Endothelial cell (in vitro differentiated cells): ENCODE data around the gene GET4. TPM values are rescaled to one million over a fixed set of nuclear protein-coding genes. Genes with fewer than 3 reads are reported as not detected.

Experiments
- DNase-seq: peaks from one replicate; pipeline ENCODE4 v3.0.0; 2021; ENCODE audit warnings: low spot score
- H3K27ac Mint-ChIP-seq: one replicate; pipeline ENCODE4 v1.8.0; 2021; ENCODE audit warnings: mixed read lengths, inconsistent platforms; ENCODE audit not compliant: unreplicated experiment
- H3K27me3 Mint-ChIP-seq: one replicate; pipeline ENCODE4 v1.8.0; 2021; ENCODE audit warnings: mild to moderate bottlenecking, moderate library complexity, mixed read lengths, inconsistent platforms; ENCODE audit not compliant: unreplicated experiment
- H3K36me3 Mint-ChIP-seq: one replicate; pipeline ENCODE4 v1.8.0; 2021; ENCODE audit warnings: mild to moderate bottlenecking, low read depth, mixed read lengths, inconsistent platforms; ENCODE audit not compliant: unreplicated experiment
- H3K4me1 Mint-ChIP-seq: one replicate; pipeline ENCODE4 v1.8.0; 2021; ENCODE audit warnings: mild to moderate bottlenecking, mixed read lengths, inconsistent platforms; ENCODE audit not compliant: unreplicated experiment
- H3K4me3 Mint-ChIP-seq: one replicate; pipeline ENCODE4 v1.8.0; 2021; ENCODE audit warnings: mild to moderate bottlenecking, mixed read lengths, inconsistent platforms; ENCODE audit not compliant: unreplicated experiment
- H3K9me3 Mint-ChIP-seq: one replicate; pipeline ENCODE4 v1.8.0; 2021; ENCODE audit warnings: mixed read lengths, inconsistent platforms; ENCODE audit not compliant: unreplicated experiment
- total RNA-seq: library from RNA; stranded (reverse); fragmentation: NEBNext Ultra II Directional; extraction: Animal tissue kit (Norgen Biotek cat#: 25700); gene quantifications from one replicate; pipeline ENCODE4 v1.2.1, GENCODE V29; 2021; ENCODE audit not compliant: unreplicated experiment
- TF ChIP-seq, protein P1 (sequence below): fragments of 200-600 bp; sonication (generic); IDR thresholded peaks from one replicate; pipeline ENCODE4 v1.5.0; 2021; ENCODE audit warnings: antibody characterized with exemption; ENCODE audit not compliant: unreplicated experiment

The GET4 gene
- total RNA-seq, 1 donor from 2014 or later = 61.3 TPM

DNA sequence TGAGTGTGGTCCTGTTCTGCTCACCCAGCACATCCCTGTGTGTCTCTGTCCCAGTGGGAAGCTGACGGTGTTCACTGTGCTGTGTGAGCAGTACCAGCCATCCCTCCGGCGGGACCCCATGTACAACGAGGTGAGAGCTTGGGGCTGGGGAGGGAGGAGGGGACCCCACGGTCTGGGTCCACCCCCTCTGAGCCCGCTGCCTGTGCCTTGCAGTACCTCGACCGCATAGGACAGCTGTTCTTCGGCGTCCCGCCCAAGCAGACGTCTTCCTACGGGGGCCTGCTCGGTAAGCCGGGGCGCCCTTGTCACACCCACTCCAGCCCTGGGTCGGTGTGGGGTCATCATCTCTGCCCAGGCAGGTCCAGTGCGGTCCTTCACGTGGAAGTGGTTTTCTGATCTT is 17.3 kb downstream of the GET4 start:
- Mint-ChIP-seq H3K9me3 (no peaks in the 10 kb centered on the region), H3K27me3 (peaks cover 10% of the 10 kb centered on the region), H3K27ac (no peak overlapping the region), H3K36me3 (peaks cover 33% of the 10 kb centered on the region), H3K4me1 (no peaks in the 10 kb centered on the region), H3K4me3 (no peak overlapping the region)
- no peak for DNase-seq
- TF ChIP-seq, protein P1, sequence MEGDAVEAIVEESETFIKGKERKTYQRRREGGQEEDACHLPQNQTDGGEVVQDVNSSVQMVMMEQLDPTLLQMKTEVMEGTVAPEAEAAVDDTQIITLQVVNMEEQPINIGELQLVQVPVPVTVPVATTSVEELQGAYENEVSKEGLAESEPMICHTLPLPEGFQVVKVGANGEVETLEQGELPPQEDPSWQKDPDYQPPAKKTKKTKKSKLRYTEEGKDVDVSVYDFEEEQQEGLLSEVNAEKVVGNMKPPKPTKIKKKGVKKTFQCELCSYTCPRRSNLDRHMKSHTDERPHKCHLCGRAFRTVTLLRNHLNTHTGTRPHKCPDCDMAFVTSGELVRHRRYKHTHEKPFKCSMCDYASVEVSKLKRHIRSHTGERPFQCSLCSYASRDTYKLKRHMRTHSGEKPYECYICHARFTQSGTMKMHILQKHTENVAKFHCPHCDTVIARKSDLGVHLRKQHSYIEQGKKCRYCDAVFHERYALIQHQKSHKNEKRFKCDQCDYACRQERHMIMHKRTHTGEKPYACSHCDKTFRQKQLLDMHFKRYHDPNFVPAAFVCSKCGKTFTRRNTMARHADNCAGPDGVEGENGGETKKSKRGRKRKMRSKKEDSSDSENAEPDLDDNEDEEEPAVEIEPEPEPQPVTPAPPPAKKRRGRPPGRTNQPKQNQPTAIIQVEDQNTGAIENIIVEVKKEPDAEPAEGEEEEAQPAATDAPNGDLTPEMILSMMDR = no peak

DNA sequence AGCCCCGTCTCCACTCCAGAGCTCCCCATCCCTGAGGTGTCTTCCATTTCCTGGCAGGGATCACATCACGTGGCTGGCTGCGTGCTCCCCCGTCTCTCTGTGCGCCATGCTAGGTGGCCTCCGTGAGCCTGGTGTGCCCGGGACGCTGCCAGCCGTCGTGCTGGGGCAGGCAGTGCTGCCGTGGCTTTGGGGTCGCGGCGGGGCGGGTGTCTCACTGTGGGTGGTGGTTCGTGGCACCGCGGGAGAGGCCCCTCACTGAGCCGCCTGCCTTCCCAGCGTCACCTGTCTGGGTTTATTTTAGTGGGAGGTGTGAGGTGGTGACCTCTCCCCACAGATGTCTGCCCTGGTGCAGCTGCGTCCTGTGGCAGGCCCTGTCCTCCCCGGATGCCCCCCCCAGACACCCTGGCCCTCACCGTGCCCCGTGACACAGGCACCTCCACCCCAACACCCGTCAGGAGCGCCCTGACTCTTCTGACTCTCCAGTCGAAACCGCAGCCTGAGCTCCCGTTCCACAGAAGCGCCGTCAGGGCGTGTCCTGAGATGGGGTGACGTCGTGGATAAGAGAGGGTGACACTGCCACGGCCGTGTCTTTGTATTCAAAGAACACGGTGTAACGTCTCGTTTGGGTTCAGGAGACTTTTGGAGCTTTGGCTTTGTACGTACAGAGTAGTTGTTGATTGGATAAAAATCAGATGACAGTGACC is 18.0 kb downstream of the GET4 start:
- no peak for DNase-seq
- Mint-ChIP-seq H3K4me3 (no peak overlapping the region), H3K9me3 (no peaks in the 10 kb centered on the region), H3K27me3 (peaks cover 10% of the 10 kb centered on the region), H3K27ac (no peak overlapping the region), H3K36me3 (peaks cover 30% of the 10 kb centered on the region), H3K4me1 (no peaks in the 10 kb centered on the region)
- TF ChIP-seq, protein P1 = no peak

- Mint-ChIP-seq H3K4me1 (no peaks in the 10 kb centered on the region), H3K27me3 (peaks cover 12% of the 10 kb centered on the region), H3K27ac (no peak overlapping the region), H3K36me3 (peaks cover 30% of the 10 kb centered on the region), H3K4me3 (no peak overlapping the region), H3K9me3 (no peaks in the 10 kb centered on the region)
- no peak for DNase-seq
- TF ChIP-seq, protein P1 = no peak
Observed at GRCh38 chr7:894927-895450, 18.6 kb downstream of the GET4 start.

- DNase-seq = no peak
- Mint-ChIP-seq H3K36me3 (peaks cover 27% of the 10 kb centered on the region), H3K9me3 (no peaks in the 10 kb centered on the region), H3K27ac (no peak overlapping the region), H3K4me3 (no peak overlapping the region), H3K4me1 (no peaks in the 10 kb centered on the region), H3K27me3 (peaks cover 12% of the 10 kb centered on the region)
- TF ChIP-seq, protein P1 = no peak
Observed at GRCh38 chr7:895451-896052, 19.2 kb downstream of the GET4 start.
